ENCODE results near the gene CEP41.

DNA sequence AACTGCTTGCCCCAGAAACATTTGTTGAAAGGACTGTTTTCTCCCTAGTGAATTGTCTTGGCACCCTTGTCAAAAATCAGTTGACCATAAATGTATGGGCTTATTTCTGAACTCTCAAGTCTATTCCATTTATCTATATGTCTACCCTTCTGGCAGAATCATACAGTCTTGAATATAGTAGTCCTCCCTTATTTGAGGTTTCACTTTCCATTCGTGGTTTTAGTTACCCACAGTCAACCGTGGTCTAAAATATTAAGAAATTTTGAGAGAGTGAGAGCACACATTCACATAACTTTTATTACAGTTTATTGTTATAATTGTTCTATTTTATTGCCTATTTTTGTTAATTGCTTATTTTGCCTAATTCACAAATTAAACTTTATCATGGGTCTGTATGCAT lies 17.4 kb upstream of the CEP41 start:
- TF ChIP-seq, protein P1, sequence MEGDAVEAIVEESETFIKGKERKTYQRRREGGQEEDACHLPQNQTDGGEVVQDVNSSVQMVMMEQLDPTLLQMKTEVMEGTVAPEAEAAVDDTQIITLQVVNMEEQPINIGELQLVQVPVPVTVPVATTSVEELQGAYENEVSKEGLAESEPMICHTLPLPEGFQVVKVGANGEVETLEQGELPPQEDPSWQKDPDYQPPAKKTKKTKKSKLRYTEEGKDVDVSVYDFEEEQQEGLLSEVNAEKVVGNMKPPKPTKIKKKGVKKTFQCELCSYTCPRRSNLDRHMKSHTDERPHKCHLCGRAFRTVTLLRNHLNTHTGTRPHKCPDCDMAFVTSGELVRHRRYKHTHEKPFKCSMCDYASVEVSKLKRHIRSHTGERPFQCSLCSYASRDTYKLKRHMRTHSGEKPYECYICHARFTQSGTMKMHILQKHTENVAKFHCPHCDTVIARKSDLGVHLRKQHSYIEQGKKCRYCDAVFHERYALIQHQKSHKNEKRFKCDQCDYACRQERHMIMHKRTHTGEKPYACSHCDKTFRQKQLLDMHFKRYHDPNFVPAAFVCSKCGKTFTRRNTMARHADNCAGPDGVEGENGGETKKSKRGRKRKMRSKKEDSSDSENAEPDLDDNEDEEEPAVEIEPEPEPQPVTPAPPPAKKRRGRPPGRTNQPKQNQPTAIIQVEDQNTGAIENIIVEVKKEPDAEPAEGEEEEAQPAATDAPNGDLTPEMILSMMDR (IDR thresholded peaks at IDR 0.05 in 4 of 5, conservative IDR thresholded peaks at IDR 0.05 in 1 of 5), result no peak
- no peak for TF ChIP-seq POLR2A (IDR thresholded peaks at IDR 0.05)

All from gastrocnemius medialis (tissue), 4 donors.